ENCODE data around the gene CYP2A6. TPM values are rescaled to one million over a fixed set of nuclear protein-coding genes. Genes with fewer than 3 reads are reported as not detected.
A peak's percentile ranks its signal among the peaks of the same experiment; 100 is the strongest.
"Not testable (repeated sequence)": the region's sequence is repeated elsewhere in the genome, so short reads cannot be mapped to it uniquely, and the experiment has no call there.

Gene CYP2A6
- total and polyA plus RNA-seq, 2 of the 4 experiments (the other 2 are of a cell fraction), result not detected

DNA sequence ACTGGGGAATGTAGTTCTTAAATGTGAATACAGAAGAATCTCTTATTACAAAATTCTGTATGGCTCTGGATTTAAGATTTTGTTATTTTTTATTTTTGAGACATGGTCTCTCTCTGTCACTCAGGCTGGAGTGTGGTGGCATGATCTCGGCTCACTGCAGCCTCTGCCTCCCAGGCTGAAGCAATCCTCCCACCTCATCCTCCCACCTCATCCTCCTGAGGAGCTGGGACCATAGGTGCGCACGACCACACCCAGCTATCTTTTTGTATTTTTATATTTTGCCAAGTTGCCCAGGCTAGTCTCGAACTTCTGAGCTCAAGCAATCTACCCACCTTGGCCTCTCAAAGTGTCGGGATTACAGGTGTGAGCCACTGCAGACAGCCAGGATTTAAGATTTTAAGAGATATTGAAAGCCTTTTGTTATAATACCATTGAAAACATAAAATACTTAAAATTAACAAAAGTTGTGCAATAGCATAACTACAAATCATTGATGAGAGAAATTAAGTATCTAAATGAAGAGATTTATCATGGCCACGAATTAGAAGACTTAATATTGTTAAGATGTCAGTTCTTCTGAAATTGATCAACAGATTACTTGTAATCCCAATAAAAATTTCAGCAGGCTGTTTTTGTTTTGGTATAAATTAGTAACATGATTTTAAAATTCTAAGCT, 13.4 kb downstream of the CYP2A6 start:
- Histone ChIP-seq H2BK5ac (ENCODE audit: low read depth, low read length, poor library complexity, severe bottlenecking) (no peak overlapping the region), H3K4me2 (ENCODE audit: low read depth, low read length) (no peak overlapping the region), H3K23ac (ENCODE audit: low read depth, low read length) (no peak overlapping the region), H2AFZ (replicated peaks; ENCODE audit: low read length, poor library complexity) (no peak overlapping the region), H3K27me3 (ENCODE audit: control insufficient read depth, insufficient read depth, low read length) (no peaks in the 10 kb centered on the region), H3K14ac (replicated peaks; ENCODE audit: low read depth, low read length) (no peak overlapping the region), H3K79me1 (ENCODE audit: low read depth in 1 of 2, low read length in 2 of 2) (no peaks in the 10 kb centered on the region), H3K18ac (ENCODE audit: low read depth, low read length) (no peak overlapping the region), H4K91ac (ENCODE audit: insufficient read depth, low read depth, low read length) (no peak overlapping the region), H3K9me1 (ENCODE audit: insufficient read depth, low read length) (no peaks in the 10 kb centered on the region), H3K9me3 (ENCODE audit: control insufficient read depth, insufficient read depth, low read length) (no peaks in the 10 kb centered on the region), H2AK5ac (ENCODE audit: low read depth, low read length) (no peak overlapping the region), H2BK15ac (ENCODE audit: low read depth, low read length) (no peak overlapping the region), H2BK20ac (ENCODE audit: low read depth, low read length) (no peak overlapping the region), H3K56ac (ENCODE audit: extremely low read depth, insufficient read depth, low read length) (no peak overlapping the region), H3K9ac (ENCODE audit: low read depth, low read length) (no peak overlapping the region), H3K4ac (ENCODE audit: low read depth, low read length) (no peak overlapping the region), H3K27ac (ENCODE audit: insufficient read depth, low read length) (no peak overlapping the region), H4K20me1 (ENCODE audit: insufficient read depth, low read length) (no peaks in the 10 kb centered on the region), H4K8ac (ENCODE audit: low read depth in 2 of 2, low read length in 2 of 2) (no peak overlapping the region), H3K4me3 (ENCODE audit: insufficient read depth, low read depth, low read length) (no peak overlapping the region), H3K4me1 (ENCODE audit: control insufficient read depth, insufficient read depth, low read length) (no peaks in the 10 kb centered on the region; the same call in 1 of the 2 replicates), H2BK120ac (ENCODE audit: low read depth, low read length) (no peak overlapping the region), H4K5ac (ENCODE audit: low read depth, low read length) (no peak overlapping the region), H2AK9ac (replicated peaks; ENCODE audit: low read depth, low read length, poor library complexity) (no peak overlapping the region), H3K36me3 (ENCODE audit: control insufficient read depth, insufficient read depth, low read length) (no peaks in the 10 kb centered on the region)
- no TSS peak for BruUV-seq (replicated peaks)
- ATAC-seq (ENCODE audit: low read depth) (no peak), DNase-seq (no peak)
- intact Hi-C loops (cut with micrococcal nuclease) (no loop called here), dilution Hi-C loops (cut with HindIII; ENCODE audit: low sequenced_read_pairs, unreplicated experiment) (no loop called here), in situ Hi-C loops (cut with MboI; ENCODE audit: low sequenced_read_pairs) (no loop called here)
- TF ChIP-seq CEBPB (IDR thresholded peaks at IDR 0.05; ENCODE audit: low read depth, low read length) (0 out of 2 replicates have a peak, but pooled peaks have one; percentile 34), RCOR1 (IDR thresholded peaks at IDR 0.05; ENCODE audit: insufficient replicate concordance, low read length) (no peak), MXI1 (IDR thresholded peaks at IDR 0.05; ENCODE audit: borderline replicate concordance, low read depth, low read length) (no peak), RFX5 (IDR thresholded peaks at IDR 0.05; ENCODE audit: low read depth, low read length) (no peak)
- WGBS, 2 experiments (ENCODE audit: extremely low coverage in 2 of 2, insufficient read length in 1 of 2), result no CpG with 5 or more reads among the region's 6 CpGs
- POLR2A ChIA-PET (ENCODE audit: unreplicated experiment), result no interaction called here
- CTCF ChIA-PET, result no interaction called here

DNA sequence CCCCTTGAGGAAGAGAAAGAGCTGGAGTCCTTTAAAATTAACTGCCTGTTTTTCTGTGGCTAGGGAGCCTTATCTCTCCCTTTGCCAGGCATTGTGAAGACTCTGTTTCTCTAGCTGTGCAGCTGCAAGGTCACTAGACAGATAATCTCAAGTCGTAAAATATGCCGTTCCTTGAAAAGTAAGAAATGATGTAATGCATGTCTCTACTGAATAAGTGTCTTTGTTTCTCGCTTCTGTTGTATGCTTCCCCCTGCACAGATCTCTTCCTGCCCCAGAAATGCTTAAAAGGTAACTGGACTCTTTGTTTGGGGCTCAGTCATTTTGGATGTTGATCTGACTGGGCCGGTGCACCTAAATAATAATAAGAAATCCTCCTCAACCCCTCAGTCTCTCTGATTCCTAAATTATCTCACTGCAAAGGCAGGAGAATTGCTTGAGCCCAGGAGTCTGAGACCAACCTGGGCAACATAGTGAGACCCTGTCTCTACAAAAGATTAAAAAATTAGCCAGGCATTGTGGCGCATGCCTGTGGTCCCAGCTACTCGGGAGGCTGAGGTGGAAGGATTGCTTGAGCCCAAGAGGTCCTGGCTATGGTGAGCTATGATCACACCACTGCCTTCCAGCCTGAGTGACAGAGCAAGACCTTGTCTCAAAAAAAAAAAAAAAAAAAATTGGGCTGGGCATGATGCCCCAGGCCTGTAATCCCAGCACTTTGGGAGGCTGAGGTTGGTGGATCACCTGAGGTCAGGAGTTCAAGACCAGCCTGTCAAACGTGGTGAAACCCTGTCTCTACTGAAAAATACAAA, 16.3 kb downstream of the CYP2A6 start:
- POLR2A ChIA-PET (ENCODE audit: unreplicated experiment); H3K4ac ChIP-seq (ENCODE audit: low read depth, low read length); BruUV-seq (replicated peaks); H2AK5ac ChIP-seq (ENCODE audit: low read depth, low read length); H2BK15ac ChIP-seq (ENCODE audit: low read depth, low read length); H2BK120ac ChIP-seq (ENCODE audit: low read depth, low read length); H3K4me2 ChIP-seq (ENCODE audit: low read depth, low read length); H3K27me3 ChIP-seq (ENCODE audit: control insufficient read depth, insufficient read depth, low read length); H3K56ac ChIP-seq (ENCODE audit: extremely low read depth, insufficient read depth, low read length); H4K20me1 ChIP-seq (ENCODE audit: insufficient read depth, low read length); H3K4me3 ChIP-seq (ENCODE audit: insufficient read depth, low read depth, low read length); intact Hi-C loops (cut with micrococcal nuclease); in situ Hi-C loops (cut with MboI; ENCODE audit: low sequenced_read_pairs); H3K36me3 ChIP-seq (ENCODE audit: control insufficient read depth, insufficient read depth, low read length); dilution Hi-C loops (cut with HindIII; ENCODE audit: low sequenced_read_pairs, unreplicated experiment); H3K14ac ChIP-seq (replicated peaks; ENCODE audit: low read depth, low read length); H2BK5ac ChIP-seq (ENCODE audit: low read depth, low read length, poor library complexity, severe bottlenecking); H3K9me1 ChIP-seq (ENCODE audit: insufficient read depth, low read length); H4K8ac ChIP-seq (ENCODE audit: low read depth in 2 of 2, low read length in 2 of 2); H3K23ac ChIP-seq (ENCODE audit: low read depth, low read length); H3K4me1 ChIP-seq (ENCODE audit: control insufficient read depth, insufficient read depth, low read length); H2AK9ac ChIP-seq (replicated peaks; ENCODE audit: low read depth, low read length, poor library complexity); ATAC-seq (ENCODE audit: low read depth); H4K91ac ChIP-seq (ENCODE audit: insufficient read depth, low read depth, low read length); H3K9ac ChIP-seq (ENCODE audit: low read depth, low read length); H2BK20ac ChIP-seq (ENCODE audit: low read depth, low read length); H3K18ac ChIP-seq (ENCODE audit: low read depth, low read length); H3K79me1 ChIP-seq (ENCODE audit: low read depth in 1 of 2, low read length in 2 of 2); H3K27ac ChIP-seq (ENCODE audit: insufficient read depth, low read length); H4K5ac ChIP-seq (ENCODE audit: low read depth, low read length); DNase-seq; H3K9me3 ChIP-seq (ENCODE audit: control insufficient read depth, insufficient read depth, low read length); H2AFZ ChIP-seq (replicated peaks; ENCODE audit: low read length, poor library complexity): not testable (repeated sequence)
- no CpG with 5 or more reads among the region's 7 CpGs for WGBS, 2 experiments (ENCODE audit: extremely low coverage in 2 of 2, insufficient read length in 1 of 2)
- CTCF ChIA-PET, result interaction anchor here (0.6 kb wide), 1 partner anchor 92 kb away, joined by 3 read pairs; no protein-coding TSS in a partner anchor

Measured in IMR-90 (cell line).